Stimulated activated CD8-positive, alpha-beta memory T cell treated with anti-CD3 and anti-CD28 coated beads, Interleukin-12 subunit alpha, Interleukin-12 subunit beta, amount 100 ng/mL, for 24 hours (primary cell): Measurements from ENCODE around the gene KLKB1.

Experiments used
- DNase-seq: peaks from one replicate; pipeline ENCODE4 v3.0.0-alpha.2; 2020; ENCODE audit errors: extremely low read depth

The KLKB1 gene

GRCh38 chr4:186227221-186227620 is at the start of gene KLKB1:
TSS of gene KLKB1 (plus strand) at chr4:186227507. CDS start at chr4:186228196, 689 bp downstream.
- no peak for DNase-seq

DNA sequence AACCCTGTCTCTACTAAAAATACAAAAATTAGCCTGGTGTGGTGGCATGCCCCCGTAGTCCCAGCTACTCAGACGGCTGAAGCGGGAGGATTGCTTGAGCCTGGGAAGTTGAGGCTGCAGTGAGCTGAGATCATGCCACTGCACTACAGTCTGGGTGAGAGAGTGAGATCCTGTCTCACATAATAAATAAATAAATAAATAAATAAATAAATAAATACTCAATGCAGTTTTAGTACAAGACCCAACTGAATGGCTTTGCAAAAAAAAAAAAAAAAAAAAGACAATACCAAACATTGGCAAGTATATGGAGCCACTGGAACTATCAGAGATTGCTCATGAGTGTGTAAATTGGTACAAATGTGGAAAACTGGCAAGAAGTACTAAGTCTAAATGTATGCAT is 39.2 kb upstream of the KLKB1 start:
- DNase-seq: no peak

GRCh38 chr4:186189656-186190055 is 37.7 kb upstream of the KLKB1 start:
- no peak for DNase-seq

- no peak for DNase-seq
These were observed 36.6 kb upstream of the KLKB1 start for GRCh38 chr4:186190581-186191199.

DNA sequence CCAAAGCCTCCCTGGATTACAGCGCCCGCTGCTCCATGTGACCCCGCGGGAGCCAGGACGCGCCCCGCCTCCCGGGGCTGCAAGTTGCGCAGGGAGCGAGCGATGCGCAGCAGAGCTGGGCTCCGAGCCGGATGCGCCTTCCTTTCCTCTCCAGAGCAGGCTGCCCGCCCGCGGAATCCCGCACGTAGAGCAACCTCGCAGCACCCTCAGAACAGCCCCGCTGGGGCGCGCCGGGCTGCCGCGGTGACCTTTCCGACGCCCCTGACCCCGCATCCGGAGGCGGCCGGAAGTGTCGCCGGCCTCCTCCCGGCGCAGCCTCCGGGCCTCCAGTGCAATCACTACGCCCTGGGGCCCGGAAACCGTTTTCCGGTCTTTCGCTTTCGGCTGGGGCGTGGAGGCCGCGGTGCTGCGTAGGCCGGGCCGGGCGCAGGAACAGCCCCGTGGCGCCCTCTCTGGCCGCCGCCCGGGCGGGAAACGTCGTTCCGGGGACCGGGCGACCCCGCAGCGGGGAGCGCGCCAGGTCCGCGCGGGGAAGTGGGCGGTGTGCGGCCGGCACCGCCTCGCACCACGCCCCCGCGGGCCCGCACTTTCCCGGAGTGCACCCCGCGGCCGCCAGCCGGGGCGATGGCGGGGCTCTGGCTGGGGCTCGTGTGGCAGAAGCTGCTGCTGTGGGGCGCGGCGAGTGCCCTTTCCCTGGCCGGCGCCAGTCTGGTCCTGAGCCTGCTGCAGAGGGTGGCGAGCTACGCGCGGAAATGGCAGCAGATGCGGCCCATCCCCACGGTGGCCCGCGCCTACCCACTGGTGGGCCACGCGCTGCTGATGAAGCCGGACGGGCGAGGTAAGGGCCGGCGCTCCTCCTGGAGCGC is 35.9 kb upstream of the KLKB1 start, which contains the start of gene CYP4V2:
Gene CYP4V2, plus strand, starts transcription at position 368 of the 866 bp plus-strand sequence. Its CDS starts 257 bp downstream, at position 625.
- peak; percentile 69 for DNase-seq

- no peak for DNase-seq
These were observed 35.2 kb upstream of the KLKB1 start for GRCh38 chr4:186192066-186192612.

GRCh38 chr4:186193851-186194250 is 33.5 kb upstream of the KLKB1 start:
- DNase-seq: no peak

DNA sequence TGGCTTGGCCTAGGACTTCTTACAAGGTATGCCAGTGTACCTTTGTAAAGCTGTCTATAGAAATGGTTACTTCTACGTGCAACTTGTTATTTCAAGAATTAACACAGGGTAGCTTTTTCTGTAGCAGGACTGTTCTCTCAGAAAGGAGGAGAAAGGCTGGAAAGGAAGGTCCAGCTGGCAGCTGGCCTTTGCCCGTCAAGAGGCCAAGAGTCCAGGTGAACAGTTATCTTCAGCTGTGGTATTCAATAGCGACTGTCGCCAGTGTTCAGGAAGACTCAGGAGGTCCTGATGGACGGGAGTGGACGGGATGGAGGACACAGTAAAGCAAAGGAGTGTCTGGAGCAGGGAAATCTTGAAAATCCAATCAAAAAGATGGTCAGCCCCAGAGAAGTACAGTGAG is 31.2 kb upstream of the KLKB1 start:
- no peak for DNase-seq

GRCh38 chr4:186200516-186200915 is 26.8 kb upstream of the KLKB1 start:
- no peak for DNase-seq

DNA sequence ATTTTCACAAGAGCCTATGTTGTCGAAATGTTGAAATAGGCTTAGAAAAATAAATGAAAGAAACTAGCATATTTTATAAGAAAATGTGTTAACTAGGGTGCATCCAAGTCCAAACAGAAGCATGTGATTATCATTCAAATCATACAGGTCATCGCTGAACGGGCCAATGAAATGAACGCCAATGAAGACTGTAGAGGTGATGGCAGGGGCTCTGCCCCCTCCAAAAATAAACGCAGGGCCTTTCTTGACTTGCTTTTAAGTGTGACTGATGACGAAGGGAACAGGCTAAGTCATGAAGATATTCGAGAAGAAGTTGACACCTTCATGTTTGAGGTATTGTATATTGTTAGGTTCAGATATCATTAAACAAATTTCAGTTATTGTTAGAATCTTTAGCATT is 26.3 kb upstream of the KLKB1 start:
- DNase-seq: no peak

GRCh38 chr4:186201535-186202230 is 25.6 kb upstream of the KLKB1 start:
- peak; percentile 22 for DNase-seq

GRCh38 chr4:186202490-186203140 is 24.7 kb upstream of the KLKB1 start:
- no peak for DNase-seq

DNA sequence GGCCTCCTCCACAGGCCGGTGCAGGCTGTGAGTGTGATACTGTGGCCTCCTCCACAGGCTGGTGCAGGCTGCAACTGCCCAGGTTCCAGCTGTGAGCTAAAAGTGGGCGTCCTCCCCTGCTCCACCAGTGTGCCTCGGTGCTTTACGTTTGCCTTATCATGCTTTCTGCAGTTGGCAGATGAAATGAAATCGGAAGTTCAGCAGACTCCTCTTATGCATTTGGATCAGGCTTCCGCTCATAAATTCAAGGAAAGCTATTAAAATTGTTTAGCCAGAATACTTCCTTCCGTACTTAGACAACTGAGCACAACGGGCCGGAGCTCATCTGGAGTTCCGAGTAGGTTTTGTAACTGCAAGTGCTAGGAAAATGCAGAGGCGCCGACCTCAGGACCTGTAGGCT is 23.9 kb upstream of the KLKB1 start:
- DNase-seq: no peak

- peak; percentile 25 for DNase-seq
These were observed 23.2 kb upstream of the KLKB1 start for GRCh38 chr4:186204103-186204559.

DNA sequence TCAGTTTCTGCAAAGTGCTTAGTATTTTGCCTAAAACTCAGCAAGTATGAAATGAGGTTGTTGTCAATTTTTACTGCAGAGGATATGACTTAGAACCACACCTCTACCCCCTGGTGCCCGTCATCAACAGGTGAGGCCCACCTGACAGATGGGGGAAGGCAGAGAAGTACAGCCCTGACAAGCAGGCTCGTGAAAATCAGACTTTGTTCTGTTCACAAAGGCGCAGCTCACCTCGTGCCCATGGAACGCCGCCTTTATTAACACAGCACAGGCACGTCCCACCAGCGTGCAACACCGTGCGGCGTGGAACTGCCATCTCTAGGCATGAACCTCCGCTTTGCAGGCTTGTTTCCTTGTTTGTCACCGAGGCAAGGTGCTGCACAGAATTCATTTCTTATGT is 22.6 kb upstream of the KLKB1 start:
- DNase-seq: no peak

GRCh38 chr4:186205156-186205555 is 22.2 kb upstream of the KLKB1 start:
- DNase-seq: no peak

GRCh38 chr4:186216465-186217024 is 10.8 kb upstream of the KLKB1 start:
- no peak for DNase-seq

DNA sequence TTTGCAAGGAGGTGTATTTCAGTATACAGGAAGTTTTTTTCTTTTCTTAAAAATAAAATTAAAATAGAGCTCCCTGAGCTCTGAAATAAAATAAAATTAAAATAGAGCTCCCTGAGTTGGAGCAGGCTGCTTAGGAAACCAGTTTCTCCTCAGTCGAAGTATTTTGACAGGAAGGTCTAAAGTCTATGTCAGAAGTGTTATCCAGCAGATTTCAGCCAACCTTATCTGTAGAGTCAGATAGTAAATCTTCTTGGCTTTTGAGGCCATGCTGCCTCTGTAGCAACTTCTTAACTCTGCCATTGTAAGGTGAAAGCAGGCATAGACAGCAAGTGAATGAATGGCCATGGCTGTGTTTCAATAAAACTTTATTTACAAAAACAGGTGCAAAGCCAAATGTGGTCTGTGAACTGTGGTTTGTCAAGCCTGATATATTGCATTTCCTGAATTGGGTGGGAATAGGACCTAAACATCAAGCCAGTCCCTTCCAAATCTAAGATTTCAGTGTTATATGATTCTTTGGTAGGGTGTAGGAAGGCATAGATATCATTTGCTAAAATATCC is 9.5 kb upstream of the KLKB1 start:
- DNase-seq: no peak

- no peak for DNase-seq
These were observed 5.7 kb upstream of the KLKB1 start for GRCh38 chr4:186221624-186222023.

- no peak for DNase-seq
These were observed 1.5 kb upstream of the KLKB1 start for GRCh38 chr4:186225848-186226247.
